HepG2 (cell line): ENCODE data around the gene RPL41. TPM values are rescaled to one million over a fixed set of nuclear protein-coding genes. Genes with fewer than 3 reads are reported as not detected.

Experiments used
- ARNT2 ChIP-seq: sonication (generic); formaldehyde crosslinking; IDR thresholded peaks from 2 replicates; pipeline ENCODE4 v1.8.0; 2022; ENCODE audit warnings: mild to moderate bottlenecking, low read depth, missing genetic modification reagents, moderate library complexity
- FOXA1 ChIP-seq, 2 experiments: fragments of 450-650 bp in 1 of 2; sonication (generic) in 1 of 2; formaldehyde crosslinking in 1 of 2; IDR thresholded peaks; 2 replicates each; pipeline versions ENCODE4 v1.4.0 to v1.6.1; 2016 to 2020; ENCODE audit warnings: missing genetic modification reagents in 1 of 2
- FOXP4 ChIP-seq: sonication (generic); formaldehyde crosslinking; IDR thresholded peaks from 2 replicates; pipeline ENCODE4 v1.4.0; 2020; ENCODE audit warnings: missing genetic modification reagents
- GTF3A ChIP-seq: sonication (generic); formaldehyde crosslinking; conservative IDR thresholded peaks from 2 replicates; pipeline ENCODE4 v1.4.0; 2020; ENCODE audit warnings: mild to moderate bottlenecking, missing genetic modification reagents
- HMGA1 ChIP-seq: sonication (generic); formaldehyde crosslinking; conservative IDR thresholded peaks from 2 replicates; pipeline ENCODE4 v1.4.0; 2020; ENCODE audit warnings: missing genetic modification reagents
- PHF5A ChIP-seq: IDR thresholded peaks from one replicate; pipeline ENCODE4 v1.6.1; 2018; ENCODE audit warnings: low read depth, missing genetic modification reagents; ENCODE audit not compliant: unreplicated experiment
- SAP130 ChIP-seq: IDR thresholded peaks from 2 replicates; pipeline ENCODE4 v1.6.1; 2016; ENCODE audit warnings: low read depth
- U2AF2 ChIP-seq: fragments of 200-400 bp; formaldehyde crosslinking; IDR thresholded peaks from 2 replicates; pipeline ENCODE4 v1.6.1; 2017; ENCODE audit warnings: low read depth, mild to moderate bottlenecking, low read length
- ZBTB38 ChIP-seq: sonication (generic); formaldehyde crosslinking; IDR thresholded peaks from 2 replicates; pipeline ENCODE4 v1.5.1; 2020; ENCODE audit warnings: mild to moderate bottlenecking, missing genetic modification reagents
- ZNF556 ChIP-seq: sonication (generic); formaldehyde crosslinking; IDR thresholded peaks from 2 replicates; pipeline ENCODE4 v1.4.0; 2020; ENCODE audit warnings: mild to moderate bottlenecking, missing genetic modification reagents, borderline replicate concordance
- ZNF607 ChIP-seq: sonication (generic); formaldehyde crosslinking; IDR thresholded peaks from 2 replicates; pipeline ENCODE4 v1.5.1; 2020; ENCODE audit warnings: missing genetic modification reagents, mild to moderate bottlenecking, borderline replicate concordance
- ZNF703 ChIP-seq: sonication (generic); formaldehyde crosslinking; IDR thresholded peaks from 2 replicates; pipeline ENCODE4 v1.5.1; 2020; ENCODE audit warnings: missing genetic modification reagents, mild to moderate bottlenecking, moderate library complexity, borderline replicate concordance
- ZNF75D ChIP-seq: sonication (generic); formaldehyde crosslinking; IDR thresholded peaks from 2 replicates; pipeline ENCODE4 v1.8.1; 2023; ENCODE audit warnings: missing genetic modification reagents, mild to moderate bottlenecking, borderline replicate concordance
- polyA plus RNA-seq, 8 experiments: library from polyadenylated mRNA; depleted of rRNA in 3 of 8; stranded (reverse) in 7 of 8; unstranded in 1 of 8; fragments of >200 nt; fragmentation: Illumina TruSeq in 4 of 8; extraction: Trizol in 4 of 8; gene quantifications; 2 replicates each; pipeline versions ENCODE4 v1.2.1 to v1.2.3, GENCODE V29; 2011 to 2016; ENCODE audit warnings: low read depth in 4 of 8, missing spikeins in 1 of 8, mixed read lengths in 1 of 8; ENCODE audit not compliant: insufficient read depth in 1 of 8
- total RNA-seq, 5 experiments: library from RNA; depleted of rRNA; stranded (reverse); fragments of >200 nt; fragmentation: Illumina TruSeq; extraction: Trizol; gene quantifications; 2 replicates each; pipeline ENCODE4 v1.2.3, GENCODE V29; 2016; ENCODE audit warnings: low read depth in 1 of 5
- TF ChIP-seq, protein P1 (sequence below): sonication (generic); formaldehyde crosslinking; IDR thresholded peaks from 2 replicates; pipeline ENCODE4 v1.4.0; 2020; ENCODE audit warnings: missing genetic modification reagents
- TF ChIP-seq, protein P2 (sequence below): sonication (generic); formaldehyde crosslinking; IDR thresholded peaks from 2 replicates; pipeline ENCODE4 v1.5.0; 2020; ENCODE audit warnings: mild to moderate bottlenecking, missing genetic modification reagents, moderate library complexity
- TF ChIP-seq, protein P3 (sequence below): sonication (generic); formaldehyde crosslinking; IDR thresholded peaks from 2 replicates; pipeline ENCODE4 v1.5.1; 2020; ENCODE audit warnings: missing genetic modification reagents, mild to moderate bottlenecking, borderline replicate concordance
- TF ChIP-seq, protein P4 (sequence below): sonication (generic); formaldehyde crosslinking; IDR thresholded peaks from 2 replicates; pipeline ENCODE4 v1.4.0; 2020; ENCODE audit warnings: missing genetic modification reagents

The RPL41 gene
- total and polyA plus RNA-seq, 2 of the 13 experiments (the other 11 are each of a cell fraction or from before 2014, with no cell fraction given), result 4,012 to 7,670 TPM

DNA sequence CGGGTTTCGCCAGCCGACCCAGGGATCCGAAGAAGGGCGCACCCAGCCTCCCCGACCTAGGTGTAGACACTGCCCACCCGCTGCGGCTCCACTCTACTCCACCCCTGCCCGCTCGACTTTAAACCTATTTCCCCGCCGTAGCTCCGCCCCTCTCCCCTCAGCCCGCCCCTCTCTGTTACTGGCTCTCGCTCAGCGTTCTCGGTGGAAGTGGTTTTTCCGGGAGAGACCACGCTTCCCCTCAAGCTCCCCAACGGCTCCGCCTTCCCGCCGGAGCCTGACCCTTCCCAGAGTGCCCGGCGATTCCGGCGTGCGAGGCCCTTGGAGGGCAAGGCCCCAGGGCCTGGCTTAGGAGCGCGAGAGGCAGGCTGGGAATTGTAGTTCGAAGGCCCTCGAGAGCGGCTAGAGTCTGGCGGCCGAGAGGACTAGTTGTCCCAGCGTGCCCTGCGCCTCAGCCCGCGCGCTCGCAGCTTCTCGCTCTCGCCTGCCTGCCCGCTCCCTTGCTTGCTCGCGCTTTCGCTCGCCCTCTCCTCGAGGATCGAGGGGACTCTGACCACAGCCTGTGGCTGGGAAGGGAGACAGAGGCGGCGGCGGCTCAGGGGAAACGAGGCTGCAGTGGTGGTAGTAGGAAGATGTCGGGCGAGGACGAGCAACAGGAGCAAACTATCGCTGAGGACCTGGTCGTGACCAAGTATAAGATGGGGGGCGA lies 12.2 kb upstream of the RPL41 start, which contains the start of gene PA2G4 (continued):
- TF ChIP-seq FOXP4 (CRISPR knock-in tag) (peak; percentile 46), ZNF607 (CRISPR knock-in tag) (peak; percentile 60), ZNF703 (CRISPR knock-in tag) (peak; percentile 86; the same call in 1 of the 2 replicates), ZNF75D (CRISPR knock-in tag) (0 out of 2 replicates have a peak, but pooled peaks have one; percentile 26), FOXA1 (IDR thresholded peaks at IDR 0.05) (no peak), FOXA1 (CRISPR knock-in tag; IDR thresholded peaks at IDR 0.05) (no peak; the same call in 1 of the 2 replicates), GTF3A (CRISPR knock-in tag) (0 out of 2 replicates have a peak, but pooled peaks have one; percentile 40), U2AF2 (0 out of 2 replicates have a peak, but pooled peaks have one; percentile 24), ZNF556 (peak; percentile 73; the same call in 1 of the 2 replicates), SAP130 (peak; percentile 96), ZBTB38 (CRISPR knock-in tag) (peak; percentile 73), HMGA1 (no peak), PHF5A (CRISPR knock-in tag) (peak; percentile 92), ARNT2 (CRISPR knock-in tag) (peak; percentile 96)
- TF ChIP-seq, protein P1, sequence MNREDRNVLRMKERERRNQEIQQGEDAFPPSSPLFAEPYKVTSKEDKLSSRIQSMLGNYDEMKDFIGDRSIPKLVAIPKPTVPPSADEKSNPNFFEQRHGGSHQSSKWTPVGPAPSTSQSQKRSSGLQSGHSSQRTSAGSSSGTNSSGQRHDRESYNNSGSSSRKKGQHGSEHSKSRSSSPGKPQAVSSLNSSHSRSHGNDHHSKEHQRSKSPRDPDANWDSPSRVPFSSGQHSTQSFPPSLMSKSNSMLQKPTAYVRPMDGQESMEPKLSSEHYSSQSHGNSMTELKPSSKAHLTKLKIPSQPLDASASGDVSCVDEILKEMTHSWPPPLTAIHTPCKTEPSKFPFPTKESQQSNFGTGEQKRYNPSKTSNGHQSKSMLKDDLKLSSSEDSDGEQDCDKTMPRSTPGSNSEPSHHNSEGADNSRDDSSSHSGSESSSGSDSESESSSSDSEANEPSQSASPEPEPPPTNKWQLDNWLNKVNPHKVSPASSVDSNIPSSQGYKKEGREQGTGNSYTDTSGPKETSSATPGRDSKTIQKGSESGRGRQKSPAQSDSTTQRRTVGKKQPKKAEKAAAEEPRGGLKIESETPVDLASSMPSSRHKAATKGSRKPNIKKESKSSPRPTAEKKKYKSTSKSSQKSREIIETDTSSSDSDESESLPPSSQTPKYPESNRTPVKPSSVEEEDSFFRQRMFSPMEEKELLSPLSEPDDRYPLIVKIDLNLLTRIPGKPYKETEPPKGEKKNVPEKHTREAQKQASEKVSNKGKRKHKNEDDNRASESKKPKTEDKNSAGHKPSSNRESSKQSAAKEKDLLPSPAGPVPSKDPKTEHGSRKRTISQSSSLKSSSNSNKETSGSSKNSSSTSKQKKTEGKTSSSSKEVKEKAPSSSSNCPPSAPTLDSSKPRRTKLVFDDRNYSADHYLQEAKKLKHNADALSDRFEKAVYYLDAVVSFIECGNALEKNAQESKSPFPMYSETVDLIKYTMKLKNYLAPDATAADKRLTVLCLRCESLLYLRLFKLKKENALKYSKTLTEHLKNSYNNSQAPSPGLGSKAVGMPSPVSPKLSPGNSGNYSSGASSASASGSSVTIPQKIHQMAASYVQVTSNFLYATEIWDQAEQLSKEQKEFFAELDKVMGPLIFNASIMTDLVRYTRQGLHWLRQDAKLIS (CRISPR knock-in tag), result no peak; the same call in none of the 2 replicates
- TF ChIP-seq, protein P2, sequence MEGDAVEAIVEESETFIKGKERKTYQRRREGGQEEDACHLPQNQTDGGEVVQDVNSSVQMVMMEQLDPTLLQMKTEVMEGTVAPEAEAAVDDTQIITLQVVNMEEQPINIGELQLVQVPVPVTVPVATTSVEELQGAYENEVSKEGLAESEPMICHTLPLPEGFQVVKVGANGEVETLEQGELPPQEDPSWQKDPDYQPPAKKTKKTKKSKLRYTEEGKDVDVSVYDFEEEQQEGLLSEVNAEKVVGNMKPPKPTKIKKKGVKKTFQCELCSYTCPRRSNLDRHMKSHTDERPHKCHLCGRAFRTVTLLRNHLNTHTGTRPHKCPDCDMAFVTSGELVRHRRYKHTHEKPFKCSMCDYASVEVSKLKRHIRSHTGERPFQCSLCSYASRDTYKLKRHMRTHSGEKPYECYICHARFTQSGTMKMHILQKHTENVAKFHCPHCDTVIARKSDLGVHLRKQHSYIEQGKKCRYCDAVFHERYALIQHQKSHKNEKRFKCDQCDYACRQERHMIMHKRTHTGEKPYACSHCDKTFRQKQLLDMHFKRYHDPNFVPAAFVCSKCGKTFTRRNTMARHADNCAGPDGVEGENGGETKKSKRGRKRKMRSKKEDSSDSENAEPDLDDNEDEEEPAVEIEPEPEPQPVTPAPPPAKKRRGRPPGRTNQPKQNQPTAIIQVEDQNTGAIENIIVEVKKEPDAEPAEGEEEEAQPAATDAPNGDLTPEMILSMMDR (CRISPR knock-in tag), result 0 out of 2 replicates have a peak, but pooled peaks have one; percentile 10
- TF ChIP-seq, protein P3, sequence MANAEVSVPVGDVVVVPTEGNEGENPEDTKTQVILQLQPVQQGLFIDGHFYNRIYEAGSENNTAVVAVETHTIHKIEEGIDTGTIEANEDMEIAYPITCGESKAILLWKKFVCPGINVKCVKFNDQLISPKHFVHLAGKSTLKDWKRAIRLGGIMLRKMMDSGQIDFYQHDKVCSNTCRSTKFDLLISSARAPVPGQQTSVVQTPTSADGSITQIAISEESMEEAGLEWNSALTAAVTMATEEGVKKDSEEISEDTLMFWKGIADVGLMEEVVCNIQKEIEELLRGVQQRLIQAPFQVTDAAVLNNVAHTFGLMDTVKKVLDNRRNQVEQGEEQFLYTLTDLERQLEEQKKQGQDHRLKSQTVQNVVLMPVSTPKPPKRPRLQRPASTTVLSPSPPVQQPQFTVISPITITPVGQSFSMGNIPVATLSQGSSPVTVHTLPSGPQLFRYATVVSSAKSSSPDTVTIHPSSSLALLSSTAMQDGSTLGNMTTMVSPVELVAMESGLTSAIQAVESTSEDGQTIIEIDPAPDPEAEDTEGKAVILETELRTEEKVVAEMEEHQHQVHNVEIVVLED, result peak; percentile 95
- TF ChIP-seq, protein P4, sequence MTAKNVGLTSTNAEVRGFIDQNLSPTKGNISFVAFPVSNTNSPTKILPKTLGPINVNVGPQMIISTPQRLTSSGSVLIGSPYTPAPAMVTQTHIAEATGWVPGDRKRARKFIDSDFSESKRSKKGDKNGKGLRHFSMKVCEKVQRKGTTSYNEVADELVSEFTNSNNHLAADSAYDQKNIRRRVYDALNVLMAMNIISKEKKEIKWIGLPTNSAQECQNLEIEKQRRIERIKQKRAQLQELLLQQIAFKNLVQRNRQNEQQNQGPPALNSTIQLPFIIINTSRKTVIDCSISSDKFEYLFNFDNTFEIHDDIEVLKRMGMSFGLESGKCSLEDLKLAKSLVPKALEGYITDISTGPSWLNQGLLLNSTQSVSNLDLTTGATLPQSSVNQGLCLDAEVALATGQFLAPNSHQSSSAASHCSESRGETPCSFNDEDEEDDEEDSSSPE, result peak; percentile 94
